Gastroesophageal sphincter (tissue), 3 donors: ENCODE data around the gene ABCC6.
"Not testable (repeated sequence)": the region's sequence is repeated elsewhere in the genome, so short reads cannot be mapped to it uniquely, and the experiment has no call there.

Experiments used
- CTCF ChIP-seq, 4 experiments: fragments of 200-600 bp in 2 of 4; fragments of 450-650 bp in 2 of 4; sonication (generic) in 1 of 4; IDR thresholded peaks; one replicate each; pipeline ENCODE4 v1.5.1; 2017 to 2019; ENCODE audit warnings: antibody characterized with exemption in 4 of 4, mild to moderate bottlenecking in 2 of 4, moderate library complexity in 2 of 4
- POLR2A ChIP-seq, 2 donors: fragments of 450-650 bp; IDR thresholded peaks; one replicate each; pipeline ENCODE4 v1.6.1; 2017; ENCODE audit warnings: antibody characterized with exemption in 2 of 2, mild to moderate bottlenecking in 2 of 2, moderate library complexity in 1 of 2

- not testable (repeated sequence) for TF ChIP-seq CTCF, POLR2A (IDR thresholded peaks at IDR 0.05)
These were observed 9.4 kb upstream of the ABCC6 start for GRCh38 chr16:16232692-16233061.
